ENCODE data around the gene TXNRD2.
"Not testable (repeated sequence)": the region's sequence is repeated elsewhere in the genome, so short reads cannot be mapped to it uniquely, and the experiment has no call there.

Gene TXNRD2

GRCh38 chr22:19832476-19833108, 109.0 kb downstream of the TXNRD2 start:
- Histone ChIP-seq H3K4me3 (ENCODE audit: low read depth, low read length) (no peak overlapping the region), H3K27me3 (ENCODE audit: control insufficient read depth, insufficient read depth, low read length) (no peaks in the 10 kb centered on the region), H3K36me3 (ENCODE audit: control insufficient read depth, insufficient read depth, low read length) (no peaks in the 10 kb centered on the region), H3K9ac (ENCODE audit: low read depth, low read length) (no peak overlapping the region), H3K4me1 (ENCODE audit: control insufficient read depth, insufficient read depth, low read length) (no peaks in the 10 kb centered on the region), H3K9me3 (ENCODE audit: control insufficient read depth, insufficient read depth, low read length) (no peaks in the 10 kb centered on the region)

DNA sequence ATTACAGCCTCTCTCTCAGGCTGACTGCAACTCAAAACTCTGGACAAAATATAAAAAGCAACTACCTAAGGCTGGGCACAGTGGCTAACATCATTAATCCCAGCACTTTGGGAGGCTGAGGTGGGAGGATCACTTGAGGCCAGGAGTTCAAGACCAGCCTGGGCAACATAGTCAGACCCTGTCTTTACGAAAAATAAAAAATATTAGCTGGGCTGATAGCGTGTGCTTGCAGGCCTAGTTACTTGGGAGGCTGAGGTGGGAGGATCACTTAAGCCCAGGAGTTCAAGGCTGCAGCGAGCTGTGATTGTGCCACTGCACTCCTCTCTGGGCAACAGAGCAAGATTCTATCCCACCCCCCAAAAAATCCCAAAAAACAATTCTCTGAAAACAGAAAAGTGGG, 109.6 kb downstream of the TXNRD2 start:
- H3K4me1 ChIP-seq (ENCODE audit: control insufficient read depth, insufficient read depth, low read length); H3K27me3 ChIP-seq (ENCODE audit: control insufficient read depth, insufficient read depth, low read length); H3K4me3 ChIP-seq (ENCODE audit: low read depth, low read length); H3K36me3 ChIP-seq (ENCODE audit: control insufficient read depth, insufficient read depth, low read length); H3K9ac ChIP-seq (ENCODE audit: low read depth, low read length); H3K9me3 ChIP-seq (ENCODE audit: control insufficient read depth, insufficient read depth, low read length): not testable (repeated sequence)

- Histone ChIP-seq H3K27me3 (ENCODE audit: control insufficient read depth, insufficient read depth, low read length) (no peaks in the 10 kb centered on the region), H3K9ac (ENCODE audit: low read depth, low read length) (no peak overlapping the region), H3K4me3 (ENCODE audit: low read depth, low read length) (no peak overlapping the region), H3K36me3 (ENCODE audit: control insufficient read depth, insufficient read depth, low read length) (no peaks in the 10 kb centered on the region), H3K4me1 (ENCODE audit: control insufficient read depth, insufficient read depth, low read length) (no peaks in the 10 kb centered on the region), H3K9me3 (ENCODE audit: control insufficient read depth, insufficient read depth, low read length) (no peaks in the 10 kb centered on the region)
Measured at GRCh38 chr22:19831016-19831415, 110.6 kb downstream of the TXNRD2 start.

- no peak overlapping the region for H3K4me3 ChIP-seq (ENCODE audit: low read depth, low read length)
- H3K27me3 ChIP-seq (ENCODE audit: control insufficient read depth, insufficient read depth, low read length): no peaks in the 10 kb centered on the region
- H3K9me3 ChIP-seq (ENCODE audit: control insufficient read depth, insufficient read depth, low read length): no peaks in the 10 kb centered on the region
Measured at GRCh38 chr22:19828035-19828401, 113.6 kb downstream of the TXNRD2 start.

GRCh38 chr22:19827341-19828034, 114.1 kb downstream of the TXNRD2 start:
- no peaks in the 10 kb centered on the region for H3K9me3 ChIP-seq (ENCODE audit: control insufficient read depth, insufficient read depth, low read length)
- H3K9ac ChIP-seq (ENCODE audit: low read depth, low read length): no peak overlapping the region
- no peak overlapping the region for H3K4me3 ChIP-seq (ENCODE audit: low read depth, low read length)
- H3K36me3 ChIP-seq (ENCODE audit: control insufficient read depth, insufficient read depth, low read length): no peaks in the 10 kb centered on the region
- H3K4me1 ChIP-seq (ENCODE audit: control insufficient read depth, insufficient read depth, low read length): no peaks in the 10 kb centered on the region
- no peaks in the 10 kb centered on the region for H3K27me3 ChIP-seq (ENCODE audit: control insufficient read depth, insufficient read depth, low read length)

More at GRCh38 chr22:19828035-19828401, 113.6 kb downstream of the TXNRD2 start:
- Histone ChIP-seq H3K36me3 (ENCODE audit: control insufficient read depth, insufficient read depth, low read length) (no peaks in the 10 kb centered on the region), H3K9ac (ENCODE audit: low read depth, low read length) (no peak overlapping the region), H3K4me1 (ENCODE audit: control insufficient read depth, insufficient read depth, low read length) (no peaks in the 10 kb centered on the region)

DNA sequence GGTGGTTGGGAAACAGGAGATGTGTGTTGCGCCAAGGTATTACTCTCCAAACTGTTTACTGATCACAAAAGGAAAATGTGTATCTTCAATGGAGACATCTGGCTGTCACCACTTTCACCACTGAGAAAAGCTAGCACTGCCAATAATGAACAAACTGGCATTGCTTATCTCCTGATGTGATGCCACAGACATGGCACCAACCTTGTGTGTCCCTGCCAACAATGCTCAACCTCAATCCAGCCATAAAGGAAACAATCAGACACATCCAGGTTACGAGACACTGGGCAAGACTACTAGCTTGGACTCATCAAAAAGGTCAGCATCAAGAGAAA, 115.0 kb downstream of the TXNRD2 start:
- Histone ChIP-seq H3K9me3 (ENCODE audit: control insufficient read depth, insufficient read depth, low read length) (no peaks in the 10 kb centered on the region), H3K4me3 (ENCODE audit: low read depth, low read length) (no peak overlapping the region), H3K9ac (ENCODE audit: low read depth, low read length) (no peak overlapping the region), H3K36me3 (ENCODE audit: control insufficient read depth, insufficient read depth, low read length) (no peaks in the 10 kb centered on the region), H3K4me1 (ENCODE audit: control insufficient read depth, insufficient read depth, low read length) (no peaks in the 10 kb centered on the region), H3K27me3 (ENCODE audit: control insufficient read depth, insufficient read depth, low read length) (no peaks in the 10 kb centered on the region)

- H3K27me3 ChIP-seq (ENCODE audit: control insufficient read depth, insufficient read depth, low read length): no peaks in the 10 kb centered on the region
- no peaks in the 10 kb centered on the region for H3K36me3 ChIP-seq (ENCODE audit: control insufficient read depth, insufficient read depth, low read length)
- no peak overlapping the region for H3K9ac ChIP-seq (ENCODE audit: low read depth, low read length)
- H3K4me1 ChIP-seq (ENCODE audit: control insufficient read depth, insufficient read depth, low read length): no peaks in the 10 kb centered on the region
- no peak overlapping the region for H3K4me3 ChIP-seq (ENCODE audit: low read depth, low read length)
- no peaks in the 10 kb centered on the region for H3K9me3 ChIP-seq (ENCODE audit: control insufficient read depth, insufficient read depth, low read length)
Measured at GRCh38 chr22:19825904-19826618, 115.6 kb downstream of the TXNRD2 start.

Data from iPS-15b (cell line).